DOHH2 (cell line): ENCODE results near the gene VARS2.

Experiments
- H3F3A ChIP-seq: fragments of 200-600 bp; sonication (generic), shearing (Covaris generic); 2 replicates; pipeline ENCODE4 v1.6.0; 2016; ENCODE audit warnings: antibody characterized with exemption, mild to moderate bottlenecking; ENCODE audit not compliant: control insufficient read depth, insufficient read depth
- H3K27ac ChIP-seq: fragments of 200-600 bp; sonication (generic); 2 replicates; pipeline ENCODE4 v1.5.1; 2014; ENCODE audit warnings: low read depth, mild to moderate bottlenecking, low read length, moderate library complexity
- H3K27me3 ChIP-seq: fragments of 200-600 bp; sonication (generic); 2 replicates; pipeline ENCODE4 v1.6.1; 2014; ENCODE audit warnings: mild to moderate bottlenecking, low read length, mixed read lengths; ENCODE audit not compliant: control insufficient read depth
- H3K36me3 ChIP-seq: fragments of 200-600 bp; sonication (generic); 2 replicates; pipeline ENCODE4 v1.6.1; 2014; ENCODE audit warnings: mild to moderate bottlenecking, low read length, moderate library complexity, mixed read lengths; ENCODE audit not compliant: control insufficient read depth
- H3K4me1 ChIP-seq: fragments of 200-600 bp; sonication (generic); 2 replicates; pipeline ENCODE4 v1.6.1; 2014; ENCODE audit warnings: mild to moderate bottlenecking, low read length, mixed read lengths; ENCODE audit not compliant: control insufficient read depth
- H3K4me2 ChIP-seq: fragments of 200-600 bp; sonication (generic); 2 replicates; pipeline ENCODE4 v1.6.0; 2014; ENCODE audit warnings: mild to moderate bottlenecking, low read length, moderate library complexity
- H3K4me3 ChIP-seq: fragments of 200-600 bp; sonication (generic); 2 replicates; pipeline ENCODE4 v1.5.1; 2014; ENCODE audit warnings: mild to moderate bottlenecking, low read length, mixed read lengths
- H3K79me2 ChIP-seq: fragments of 200-600 bp; sonication (generic); 2 replicates; pipeline ENCODE4 v1.6.1; 2014; ENCODE audit warnings: mild to moderate bottlenecking, low read length, mixed read lengths; ENCODE audit not compliant: control insufficient read depth
- H3K9me2 ChIP-seq: fragments of 200-600 bp; sonication (generic); replicated peaks from 2 replicates; pipeline ENCODE4 v1.6.1; 2014; ENCODE audit warnings: mild to moderate bottlenecking, low read length, mixed read lengths; ENCODE audit not compliant: control insufficient read depth
- H3K9me3 ChIP-seq: fragments of 200-600 bp; sonication (generic); 2 replicates; pipeline ENCODE4 v1.6.1; 2014; ENCODE audit warnings: antibody characterized with exemption, low read length, mixed read lengths; ENCODE audit not compliant: control insufficient read depth, insufficient read depth
- H4K20me1 ChIP-seq: fragments of 200-600 bp; sonication (generic); 2 replicates; pipeline ENCODE4 v1.6.0; 2014; ENCODE audit warnings: low read depth, mild to moderate bottlenecking, antibody characterized with exemption, low read length, moderate library complexity; ENCODE audit not compliant: control insufficient read depth, insufficient read depth
- CTCF ChIP-seq: fragments of 200-600 bp; sonication (generic); IDR thresholded peaks from one replicate; pipeline ENCODE4 v1.5.1; 2014; ENCODE audit warnings: antibody characterized with exemption, mild to moderate bottlenecking, low read depth, low read length; ENCODE audit not compliant: poor library complexity, severe bottlenecking
- EZH2phosphoT487 ChIP-seq: fragments of 200-600 bp; sonication (generic); IDR thresholded peaks from 2 replicates; pipeline ENCODE4 v1.6.1; 2017; ENCODE audit warnings: borderline replicate concordance, mild to moderate bottlenecking, antibody characterized with exemption, low read length, moderate library complexity, mixed read lengths

VARS2 gene

DNA sequence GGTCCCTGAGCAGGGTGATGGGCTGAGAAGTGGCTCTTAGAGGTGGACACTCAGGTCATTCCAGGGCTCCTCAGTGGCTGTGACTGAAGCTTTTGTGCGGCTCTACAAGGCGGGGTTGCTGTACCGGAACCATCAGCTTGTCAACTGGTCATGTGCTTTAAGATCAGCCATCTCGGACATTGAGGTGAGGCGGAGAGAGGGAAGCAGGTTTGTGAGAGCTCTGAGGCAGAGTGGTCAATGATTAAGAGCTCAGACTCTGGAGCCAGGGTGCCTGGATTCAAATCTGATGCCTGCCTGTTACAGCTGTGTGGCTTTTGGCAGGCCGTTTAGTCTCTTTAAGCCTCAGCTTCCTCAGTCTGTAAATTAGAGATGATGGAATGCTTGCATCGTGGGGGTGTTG lies 3.0 kb downstream of the VARS2 start:
- H4K20me1 ChIP-seq, result no peaks in the 10 kb centered on the region
- no peaks in the 10 kb centered on the region for H3K9me3 ChIP-seq
- no peak overlapping the region for H3K4me3 ChIP-seq
- H3F3A ChIP-seq, result 0 out of 2 replicates have a peak, but pooled peaks cover 5% of the 10 kb centered on the region
- TF ChIP-seq CTCF (no peak), EZH2phosphoT487 (no peak)
- H3K36me3 ChIP-seq, result peaks cover 70% of the 10 kb centered on the region
- H3K4me1 ChIP-seq, result peaks cover 22% of the 10 kb centered on the region
- H3K4me2 ChIP-seq, result no peak overlapping the region
- H3K27ac ChIP-seq, result no peak overlapping the region
- no peaks in the 10 kb centered on the region for H3K9me2 ChIP-seq
- peaks cover 19% of the 10 kb centered on the region for H3K79me2 ChIP-seq
- H3K27me3 ChIP-seq, result no peaks in the 10 kb centered on the region

DNA sequence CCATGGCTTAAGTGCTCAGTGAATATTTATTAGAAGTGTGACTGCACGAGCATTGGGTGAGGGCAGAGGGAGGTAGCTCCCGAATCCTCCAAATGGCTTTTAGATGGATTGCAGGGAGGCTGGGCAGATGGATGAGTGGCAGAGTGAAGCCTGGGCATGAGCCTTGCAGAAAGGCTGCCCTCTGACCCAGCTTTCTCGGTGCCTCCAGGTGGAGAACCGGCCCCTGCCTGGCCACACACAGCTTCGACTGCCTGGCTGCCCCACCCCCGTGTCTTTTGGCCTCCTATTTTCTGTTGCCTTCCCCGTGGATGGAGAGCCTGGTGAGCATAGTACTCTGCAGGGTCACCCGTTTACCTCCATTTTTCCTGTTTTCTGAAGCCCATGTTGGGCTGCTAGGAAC lies 3.4 kb downstream of the VARS2 start:
- Histone ChIP-seq H3K4me2 (no peak overlapping the region), H3K36me3 (peaks cover 69% of the 10 kb centered on the region), H3K79me2 (peaks cover 19% of the 10 kb centered on the region), H3K27ac (no peak overlapping the region), H3K9me2 (no peaks in the 10 kb centered on the region), H4K20me1 (no peaks in the 10 kb centered on the region), H3K4me1 (peaks cover 22% of the 10 kb centered on the region), H3K4me3 (no peak overlapping the region), H3K27me3 (no peaks in the 10 kb centered on the region), H3F3A (0 out of 2 replicates have a peak, but pooled peaks cover 5% of the 10 kb centered on the region), H3K9me3 (no peaks in the 10 kb centered on the region)
- TF ChIP-seq EZH2phosphoT487 (no peak), CTCF (no peak)

DNA sequence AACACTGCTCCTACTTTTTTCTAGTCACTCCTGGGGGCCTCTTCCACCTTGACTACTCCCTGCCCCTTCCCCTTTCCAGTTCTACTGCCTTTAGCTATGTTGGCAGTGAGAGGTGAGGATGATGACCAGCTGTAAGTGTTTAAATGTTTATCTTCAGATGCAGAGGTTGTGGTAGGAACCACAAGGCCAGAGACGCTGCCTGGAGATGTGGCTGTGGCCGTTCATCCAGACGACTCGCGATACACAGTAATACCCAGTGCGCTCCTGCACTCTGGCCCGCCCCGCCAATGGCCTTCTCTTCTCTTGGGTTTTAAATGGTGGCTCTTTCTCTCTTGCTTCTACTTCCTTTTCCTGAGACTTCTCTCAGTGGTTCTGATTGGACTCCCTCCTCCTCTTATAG lies 4.6 kb downstream of the VARS2 start:
- H3K79me2 ChIP-seq, result peaks cover 19% of the 10 kb centered on the region
- TF ChIP-seq EZH2phosphoT487 (no peak), CTCF (no peak)
- no peaks in the 10 kb centered on the region for H3F3A ChIP-seq
- H3K9me3 ChIP-seq, result no peaks in the 10 kb centered on the region
- H3K9me2 ChIP-seq, result no peaks in the 10 kb centered on the region
- no peaks in the 10 kb centered on the region for H4K20me1 ChIP-seq
- no peaks in the 10 kb centered on the region for H3K27me3 ChIP-seq
- no peak overlapping the region for H3K4me2 ChIP-seq
- no peak overlapping the region for H3K4me3 ChIP-seq
- H3K27ac ChIP-seq, result no peak overlapping the region
- peaks cover 71% of the 10 kb centered on the region for H3K36me3 ChIP-seq
- peaks cover 18% of the 10 kb centered on the region for H3K4me1 ChIP-seq
